Glomerular endothelial cell (primary cell): Measurements from ENCODE around the gene MLLT3. TPM values are rescaled to one million over a fixed set of nuclear protein-coding genes. Genes with fewer than 3 reads are reported as not detected.
"Not testable (repeated sequence)": the region's sequence is repeated elsewhere in the genome, so short reads cannot be mapped to it uniquely, and the experiment has no call there.

ENCODE experiments used
- DNase-seq: peaks from one replicate; pipeline ENCODE4 v3.0.0-alpha.2; 2011; ENCODE audit warnings: low read depth, low spot score; ENCODE audit errors: extremely low read depth
- total RNA-seq: library from RNA; depleted of rRNA; stranded (reverse); fragments of >200 nt; gene quantifications from 2 replicates; pipeline ENCODE4 v1.2.3, GENCODE V29; 2015

MLLT3 gene
- total RNA-seq, 1 donor from 2014 or later: 6.5 TPM

DNA sequence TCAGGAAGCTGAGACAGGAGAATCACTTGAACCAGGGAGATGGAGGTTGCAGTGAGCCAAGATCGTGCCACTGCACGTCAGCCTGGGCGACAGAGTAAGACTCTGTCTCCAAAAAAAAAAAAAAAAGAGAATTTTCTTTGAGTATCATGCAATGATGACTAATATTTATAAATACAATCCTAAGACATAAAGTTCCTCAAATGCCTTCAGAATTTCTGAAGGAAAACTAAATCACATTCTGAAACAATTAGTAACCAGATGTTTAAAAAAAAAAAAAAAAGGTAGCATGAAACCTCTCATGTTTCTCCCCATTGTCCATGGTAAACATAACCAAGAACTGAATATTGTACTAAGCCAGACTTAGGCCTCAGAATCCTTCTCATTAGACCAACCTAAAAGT lies 23.1 kb downstream of the MLLT3 start:
- DNase-seq: no peak

DNA sequence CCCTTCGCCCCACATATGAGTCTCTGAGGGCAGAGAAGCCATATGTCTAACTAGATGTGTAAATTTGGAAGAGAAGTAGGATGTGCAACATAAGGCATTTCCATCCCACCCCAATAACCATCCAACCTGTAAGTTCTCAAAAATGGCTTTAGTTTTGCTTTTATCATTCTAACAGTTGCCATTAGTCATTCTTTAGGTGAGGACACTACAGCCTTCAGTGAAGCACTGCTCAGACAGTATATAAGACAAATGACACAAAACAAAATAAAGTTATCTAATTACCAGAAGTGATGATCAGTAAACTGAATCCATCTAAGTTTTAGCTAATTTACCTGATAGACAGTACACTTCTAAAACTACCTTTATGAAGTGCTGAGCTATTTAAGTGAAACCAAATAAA lies 23.9 kb downstream of the MLLT3 start:
- no peak for DNase-seq

DNA sequence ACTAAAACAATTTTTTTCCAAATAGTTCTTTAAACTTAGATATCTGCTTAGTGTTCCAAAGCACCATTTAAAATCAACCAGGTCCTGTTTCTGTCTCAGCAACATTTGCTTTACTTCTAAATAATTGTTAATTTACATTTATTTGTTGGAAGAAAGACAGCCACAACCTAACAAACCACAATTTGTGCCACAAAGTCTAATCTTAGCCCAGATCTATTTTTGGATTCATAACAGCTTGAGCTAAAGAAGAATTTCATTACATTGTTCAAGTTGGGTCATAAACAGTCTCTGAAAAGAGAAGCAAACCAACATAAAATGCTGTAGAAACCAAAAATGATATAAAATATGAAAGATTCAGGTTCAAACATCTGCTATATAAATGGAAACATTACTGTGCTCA lies 24.4 kb downstream of the MLLT3 start:
- DNase-seq: no peak

DNA sequence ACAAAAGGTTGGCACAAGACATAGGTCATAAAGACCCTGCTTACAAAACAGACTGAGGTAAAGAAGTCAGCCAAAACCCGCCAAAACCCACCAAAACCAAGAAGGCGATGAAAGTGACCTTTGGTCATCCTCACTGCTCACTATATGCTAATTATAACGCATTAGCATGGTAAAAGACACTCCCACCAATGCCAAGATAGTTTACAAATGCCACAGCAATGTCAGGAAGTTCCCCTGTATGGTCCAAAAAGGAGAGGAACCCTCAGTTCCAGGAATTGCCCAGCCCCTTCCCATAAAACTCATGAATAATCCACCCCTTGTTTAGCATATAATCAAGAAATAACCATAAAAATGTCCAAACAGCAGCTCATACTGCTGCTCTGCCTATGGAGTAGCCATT lies 27.7 kb downstream of the MLLT3 start:
- DNase-seq: no peak

DNA sequence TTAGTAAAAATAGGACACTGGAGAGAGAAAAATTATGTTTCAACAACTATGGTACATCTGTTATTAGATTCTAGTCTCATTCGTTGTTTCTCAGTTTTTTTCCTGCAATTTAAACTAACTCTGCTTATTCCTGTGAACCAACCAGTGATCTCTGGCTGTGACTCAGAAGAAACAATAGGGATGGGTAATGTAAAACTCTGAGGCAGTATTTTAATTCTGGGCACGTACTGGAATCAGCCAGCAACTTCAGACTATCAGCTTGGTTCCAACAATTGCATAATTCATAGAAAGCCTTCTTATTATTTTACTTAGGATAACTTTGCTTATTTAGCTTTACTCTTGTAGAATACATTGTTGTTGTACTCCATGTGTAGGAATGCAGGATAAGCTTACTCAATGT lies 28.8 kb downstream of the MLLT3 start:
- DNase-seq: no peak

DNA sequence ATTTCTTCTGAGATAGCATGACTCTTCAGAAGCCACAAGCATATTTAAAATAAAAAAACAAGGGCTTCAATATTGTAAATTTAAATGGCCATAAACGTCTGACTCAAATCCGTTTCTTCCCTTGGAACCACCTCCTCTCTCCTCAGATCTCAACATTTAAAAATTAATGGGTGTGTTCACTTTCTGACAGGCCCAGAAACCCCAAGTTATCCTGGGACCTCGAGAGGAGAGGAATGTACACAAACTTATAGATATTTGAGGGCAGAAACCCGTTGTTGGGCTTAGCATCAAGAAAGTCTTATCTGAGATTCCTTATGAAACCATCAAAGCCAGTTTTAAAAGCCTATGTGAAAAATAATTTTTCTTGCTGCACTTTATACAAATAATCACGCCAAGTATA lies 29.2 kb downstream of the MLLT3 start:
- no peak for DNase-seq

DNA sequence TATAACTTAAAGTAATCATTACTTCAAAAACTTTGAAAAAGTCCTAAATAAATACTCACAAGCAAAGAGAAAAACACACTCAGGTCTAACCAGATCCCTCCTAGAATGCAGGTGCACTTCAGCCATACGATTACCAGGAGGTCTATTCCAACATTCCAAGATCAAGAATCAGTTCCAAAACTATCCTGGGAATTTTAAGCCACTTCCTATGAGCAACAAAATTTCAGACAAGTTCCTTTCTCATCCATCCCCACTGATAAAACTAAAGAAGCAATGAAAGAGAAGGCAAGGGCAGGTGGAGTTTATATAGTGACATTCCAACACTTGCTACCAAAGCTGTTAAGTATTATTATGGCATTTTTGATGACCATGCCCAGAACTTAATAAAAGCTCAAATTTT lies 29.6 kb downstream of the MLLT3 start:
- no peak for DNase-seq

DNA sequence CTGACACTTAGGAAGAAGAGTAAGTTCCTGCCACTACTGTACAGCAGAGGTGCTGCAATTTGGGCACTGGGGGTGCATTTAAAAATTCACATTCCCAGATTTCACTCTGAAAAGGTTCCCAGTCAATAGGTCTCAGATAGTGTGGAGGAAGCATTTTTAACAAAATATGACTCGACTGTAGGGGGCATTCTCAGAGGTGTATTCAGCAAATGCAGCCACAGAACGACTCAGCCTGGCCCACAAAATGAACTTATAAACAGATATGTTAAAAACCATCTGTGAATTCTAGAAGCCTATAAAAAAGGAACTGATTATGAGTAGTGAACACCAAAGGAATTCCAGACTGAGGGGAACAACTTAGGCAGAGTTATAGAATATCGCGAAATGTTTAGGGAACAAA lies 31.1 kb downstream of the MLLT3 start:
- DNase-seq: no peak

DNA sequence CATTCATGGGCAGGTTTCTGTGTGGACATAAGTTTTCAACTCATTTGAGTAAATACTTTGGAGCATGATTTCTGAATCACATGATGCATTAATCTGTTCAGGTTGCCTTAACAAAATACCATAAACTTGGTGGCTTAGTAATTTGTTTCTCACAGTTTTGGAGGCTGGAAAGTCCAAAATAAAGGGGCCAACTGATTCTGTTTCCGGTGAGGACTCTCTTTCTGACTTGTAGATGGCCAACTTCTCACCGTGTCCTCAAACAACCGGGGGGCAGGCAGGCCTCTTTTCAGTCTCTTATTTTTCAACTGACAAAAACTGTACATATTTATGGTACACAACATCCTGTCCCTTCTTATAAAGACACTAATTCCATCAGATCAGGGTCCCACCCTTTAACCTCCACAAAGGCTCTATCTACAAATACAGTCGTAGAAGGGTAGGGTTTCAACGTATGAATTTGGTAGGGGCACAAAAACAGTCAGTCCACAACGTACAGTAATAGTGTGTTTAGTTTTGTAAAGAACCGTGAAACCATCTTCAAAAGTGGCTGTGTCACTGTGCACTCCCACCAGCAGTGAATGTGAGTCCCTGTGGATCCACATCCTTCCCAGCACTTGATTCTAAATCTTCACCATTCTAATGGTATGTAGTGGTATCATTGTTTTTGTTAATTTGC lies 37.2 kb downstream of the MLLT3 start:
- DNase-seq: no peak

DNA sequence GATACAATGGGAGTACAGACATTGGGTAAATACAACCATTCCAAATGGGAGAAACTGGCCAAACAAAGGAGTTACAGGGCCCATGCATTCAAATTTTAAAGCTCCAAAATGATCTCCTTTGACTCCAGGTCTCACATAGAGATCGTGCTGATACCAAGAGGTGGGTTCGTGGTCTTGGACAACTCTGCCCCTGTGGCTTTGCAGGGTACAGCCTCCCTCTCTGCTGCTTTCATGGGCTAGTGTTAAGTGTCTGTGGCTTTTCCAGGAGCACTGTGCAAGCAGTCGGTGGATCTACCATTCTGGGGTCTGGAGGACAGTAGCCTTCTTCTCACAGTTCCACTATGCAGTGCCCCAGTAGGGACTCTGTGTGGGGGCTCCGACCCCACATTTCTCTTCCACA lies 39.2 kb downstream of the MLLT3 start:
- not testable (repeated sequence) for DNase-seq

DNA sequence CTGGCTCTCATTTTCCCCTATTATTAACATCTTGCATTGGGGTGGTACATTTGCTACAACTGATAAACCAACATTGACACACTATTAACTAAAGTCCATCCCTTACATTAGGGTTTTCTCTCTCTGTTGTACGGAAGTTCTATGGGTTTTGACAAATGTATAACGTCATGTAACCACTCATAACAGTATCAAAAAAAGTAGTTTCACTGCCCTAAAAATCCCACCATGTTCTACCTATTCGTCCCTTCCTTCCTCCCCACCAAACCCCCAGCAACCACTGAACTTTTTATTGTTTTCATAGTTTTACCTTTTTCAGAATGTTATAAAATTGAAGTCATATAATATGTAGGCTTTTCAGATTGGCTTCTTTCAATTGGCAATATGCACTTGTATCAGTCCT lies 40.1 kb downstream of the MLLT3 start:
- DNase-seq: no peak

DNA sequence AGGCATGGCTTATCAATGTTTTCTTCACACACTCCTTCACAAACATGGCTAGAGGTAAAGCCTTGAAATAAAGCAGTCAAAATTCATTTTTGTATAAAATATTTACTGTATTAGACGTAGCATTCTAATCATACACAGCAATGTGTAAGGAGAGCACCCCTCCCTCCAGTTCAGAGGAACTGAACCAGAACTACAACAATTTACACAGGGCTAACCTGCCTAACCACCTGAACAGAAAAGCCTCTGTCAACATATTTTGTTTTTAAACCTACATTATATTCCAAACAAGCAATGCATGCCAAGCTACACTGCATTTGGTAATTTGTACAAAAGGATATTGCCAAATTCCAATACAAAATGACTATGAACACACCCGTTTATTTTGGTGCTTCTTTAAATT lies 41.6 kb downstream of the MLLT3 start:
- DNase-seq: no peak

DNA sequence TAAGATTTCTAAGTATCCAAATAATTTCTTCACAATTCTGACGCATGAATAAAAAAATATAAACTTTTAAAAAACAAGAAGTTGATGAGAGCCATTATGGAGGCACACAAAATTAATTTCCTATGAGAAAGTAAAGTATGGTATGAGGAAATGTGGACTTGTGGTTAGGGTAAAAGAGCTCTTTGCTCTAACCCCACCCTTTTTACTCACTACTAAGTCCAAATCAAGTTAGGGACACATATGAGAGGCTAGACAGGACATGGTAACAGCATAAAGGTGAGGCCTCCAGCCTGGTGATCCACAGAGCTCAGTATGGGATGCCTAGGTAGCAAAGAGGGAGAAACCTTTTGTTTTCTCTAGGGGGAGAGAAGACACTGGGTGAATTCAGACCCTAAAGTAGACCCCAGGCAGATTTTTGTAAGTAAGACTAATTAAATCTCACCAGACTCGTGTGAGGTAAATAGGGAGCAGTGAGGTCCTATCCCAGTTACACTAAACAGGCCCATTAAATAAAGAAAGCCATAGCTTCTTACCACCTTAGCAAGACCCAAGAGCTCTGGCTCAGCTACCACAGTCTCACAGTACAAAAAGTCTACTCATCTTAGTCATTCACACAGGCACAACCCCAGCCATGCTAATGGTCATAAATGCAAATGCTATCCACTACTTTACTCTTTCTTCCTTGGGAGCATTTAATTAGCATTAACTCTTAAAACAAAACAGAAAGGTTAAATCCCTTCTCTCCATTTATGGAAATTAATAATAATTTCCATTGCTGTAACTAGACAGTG lies 42.6 kb downstream of the MLLT3 start:
- DNase-seq: no peak

DNA sequence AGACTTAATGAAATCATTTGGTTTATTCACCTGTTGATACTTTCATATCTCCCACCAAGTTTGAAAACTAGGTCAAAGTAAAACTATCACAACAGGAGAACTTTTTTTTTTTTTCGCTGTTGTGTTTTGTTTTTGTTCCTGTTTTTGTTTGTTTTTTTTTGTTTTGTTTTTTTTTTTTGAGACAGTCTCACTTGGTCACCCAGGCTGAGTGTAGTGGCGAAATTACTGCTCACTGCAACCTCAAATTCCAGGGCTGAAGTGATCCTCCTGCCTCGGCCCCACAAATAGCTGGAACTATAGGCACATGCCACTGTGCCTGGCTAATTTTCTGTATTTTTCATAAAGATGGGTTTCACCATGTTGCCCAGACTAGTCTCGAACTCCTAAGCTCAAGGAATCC lies 49.3 kb downstream of the MLLT3 start:
- DNase-seq: no peak

DNA sequence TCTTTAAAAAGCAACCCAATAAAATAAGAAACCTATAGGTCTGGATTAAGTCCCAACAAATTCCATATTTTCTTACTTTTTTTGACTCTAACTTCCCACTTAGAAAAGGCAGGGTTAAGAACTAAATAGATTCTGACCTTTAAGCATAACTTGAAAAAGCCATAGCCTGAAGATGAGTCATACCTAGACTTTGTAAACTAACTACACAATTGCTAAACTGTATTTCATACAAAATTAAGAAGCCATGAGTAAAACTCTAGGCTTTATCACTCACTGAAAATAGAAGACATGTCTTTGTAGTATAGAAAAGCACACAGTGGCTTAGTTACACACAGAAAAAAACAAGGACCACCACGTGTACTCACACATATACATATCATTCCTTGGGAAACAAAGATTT lies 51.5 kb downstream of the MLLT3 start:
- DNase-seq: no peak

DNA sequence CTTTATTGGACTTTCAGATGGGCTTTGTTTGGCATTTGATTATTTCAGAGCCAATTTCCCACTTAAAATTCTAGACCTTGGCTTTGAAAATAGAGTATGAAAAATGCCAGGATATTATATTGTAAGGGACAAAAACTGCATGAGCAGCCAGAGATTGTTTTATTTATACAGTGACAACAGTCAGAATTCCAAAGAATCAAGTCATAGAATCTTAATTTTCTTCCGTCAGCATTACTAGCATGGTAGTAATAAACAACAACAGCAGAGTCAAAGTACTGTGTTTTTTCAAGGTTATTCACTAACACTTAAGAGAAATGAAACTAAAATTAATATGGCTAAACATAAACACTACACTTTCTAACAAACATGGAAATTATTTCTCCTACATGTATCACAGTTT lies 52.2 kb downstream of the MLLT3 start:
- no peak for DNase-seq

DNA sequence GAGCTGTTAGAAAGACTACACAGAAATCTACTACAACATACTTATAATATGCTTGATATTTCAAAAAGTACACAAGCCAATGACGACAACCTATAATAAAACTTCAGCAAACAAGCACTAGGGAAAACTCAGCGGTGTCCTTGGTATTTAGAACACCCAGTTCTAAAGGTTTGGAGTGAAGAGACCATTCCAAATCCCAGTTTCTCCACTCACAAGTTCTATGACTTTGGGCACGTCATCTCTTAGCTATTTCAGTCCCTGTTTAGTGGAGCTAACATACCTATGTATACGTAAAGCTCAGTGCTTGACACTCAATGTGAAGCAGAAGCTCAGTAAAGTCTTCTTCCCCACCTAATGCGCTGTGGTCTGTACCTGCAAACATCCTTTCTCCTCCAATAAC lies 52.8 kb downstream of the MLLT3 start:
- DNase-seq: no peak

DNA sequence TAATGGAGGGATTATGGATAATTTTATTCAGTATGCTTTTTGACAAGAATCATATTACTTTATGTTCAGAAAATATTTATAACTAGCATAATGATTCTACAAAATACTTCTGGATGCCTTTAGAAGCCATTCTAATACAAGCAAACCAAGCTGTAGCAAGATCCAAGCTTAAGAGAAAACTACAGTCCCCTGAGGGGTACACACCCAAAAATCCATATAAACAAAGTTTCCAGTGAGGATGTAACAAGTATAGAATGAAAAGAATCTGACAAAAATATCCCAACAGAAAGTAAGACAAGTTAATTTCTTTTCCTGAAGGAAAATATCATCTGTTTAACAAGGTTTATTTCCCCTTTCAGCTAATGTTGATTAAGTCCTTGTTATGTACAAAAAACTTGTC lies 53.9 kb downstream of the MLLT3 start:
- DNase-seq: no peak

DNA sequence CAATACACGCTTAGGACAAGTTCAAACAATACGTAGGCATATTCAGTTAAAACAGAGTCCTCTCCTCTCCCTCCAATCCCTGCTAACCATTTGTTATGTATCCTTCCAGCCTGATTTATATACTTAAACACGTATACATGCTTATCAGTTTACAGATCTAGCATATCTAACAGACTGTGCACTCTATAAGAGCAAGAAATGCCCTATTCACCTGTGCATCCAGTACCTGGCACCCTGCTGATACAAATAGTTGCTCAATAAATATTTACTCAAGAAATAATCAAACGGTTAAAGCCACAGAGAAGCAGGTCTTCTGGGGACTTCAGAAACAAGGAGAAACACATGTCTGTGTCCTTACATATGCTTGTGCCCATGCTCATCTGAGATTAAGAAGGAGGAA lies 55.9 kb downstream of the MLLT3 start:
- no peak for DNase-seq

DNA sequence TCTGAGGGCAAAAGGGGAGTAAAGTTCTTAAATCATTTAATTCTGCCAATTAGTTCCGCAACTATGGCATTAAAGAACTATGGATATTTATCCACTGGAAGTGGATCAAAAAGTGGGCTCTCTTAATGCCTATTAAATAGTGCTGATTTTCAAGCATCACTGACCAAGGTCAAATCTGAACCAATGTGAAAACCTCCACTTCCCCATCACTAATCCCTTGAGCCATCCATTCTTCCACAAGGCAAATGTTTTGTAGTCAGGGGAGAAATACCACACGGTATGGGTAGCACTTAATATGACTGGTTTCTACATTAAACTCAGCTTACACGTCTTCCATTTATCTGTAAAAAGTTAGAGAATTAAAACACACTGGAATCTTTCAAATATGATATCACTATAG lies 57.6 kb downstream of the MLLT3 start:
- DNase-seq: no peak

DNA sequence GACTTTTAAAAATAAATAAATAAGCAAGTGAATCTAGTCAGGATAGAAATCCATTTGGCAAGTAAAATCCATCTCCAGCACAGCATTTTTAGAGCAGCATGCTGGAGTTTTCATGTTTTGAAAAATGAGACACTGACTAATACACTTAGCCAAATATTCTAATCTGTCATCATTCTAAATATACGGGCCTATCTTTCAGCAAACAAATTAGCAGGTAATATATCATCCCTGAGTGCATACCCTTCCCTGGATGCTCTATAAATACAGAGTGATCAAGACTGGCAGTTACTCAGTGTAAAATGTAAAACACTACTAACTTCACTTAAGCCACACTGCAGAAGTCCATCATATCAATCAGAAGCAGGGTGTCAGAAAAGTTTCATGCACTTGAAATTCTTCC lies 58.4 kb downstream of the MLLT3 start:
- no peak for DNase-seq

DNA sequence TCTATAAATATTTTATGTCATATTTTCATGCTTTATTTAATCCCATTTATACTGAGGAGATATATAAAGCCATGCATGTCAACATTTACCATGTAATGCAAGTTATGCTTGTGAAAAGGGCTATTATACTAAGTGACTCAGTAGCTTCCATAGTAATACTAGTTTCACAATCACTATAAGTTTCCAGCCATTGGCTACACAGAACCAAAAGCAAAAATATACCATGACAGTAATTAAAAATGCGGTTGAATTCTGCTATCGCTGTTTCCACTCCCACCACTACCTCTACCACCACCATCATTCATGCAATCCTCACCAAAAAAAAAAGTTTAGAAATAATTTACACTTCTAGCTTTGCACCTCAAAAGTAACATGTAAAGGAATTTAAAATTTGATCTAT lies 60.2 kb downstream of the MLLT3 start:
- DNase-seq: no peak

DNA sequence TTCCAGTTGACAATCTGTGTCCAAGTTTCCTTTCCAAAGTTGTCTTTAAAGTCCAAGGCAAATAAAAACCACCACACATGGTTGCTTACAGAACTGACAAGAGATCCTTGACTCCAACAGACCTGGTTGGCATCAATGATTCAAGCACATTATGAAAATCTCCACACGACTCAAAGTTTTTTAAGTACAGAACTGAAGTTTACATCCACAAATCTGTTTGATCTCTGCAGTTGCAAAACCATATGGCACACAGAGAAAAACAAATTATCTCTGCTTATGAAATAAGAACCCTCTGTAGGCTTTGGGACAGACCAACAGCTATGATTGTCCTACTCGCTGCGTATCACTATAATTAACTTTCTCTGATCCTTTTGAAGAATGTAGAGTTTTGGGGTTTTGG lies 60.8 kb downstream of the MLLT3 start:
- DNase-seq: no peak
